ENCODE results near the gene PRMT2.

PRMT2 gene

DNA sequence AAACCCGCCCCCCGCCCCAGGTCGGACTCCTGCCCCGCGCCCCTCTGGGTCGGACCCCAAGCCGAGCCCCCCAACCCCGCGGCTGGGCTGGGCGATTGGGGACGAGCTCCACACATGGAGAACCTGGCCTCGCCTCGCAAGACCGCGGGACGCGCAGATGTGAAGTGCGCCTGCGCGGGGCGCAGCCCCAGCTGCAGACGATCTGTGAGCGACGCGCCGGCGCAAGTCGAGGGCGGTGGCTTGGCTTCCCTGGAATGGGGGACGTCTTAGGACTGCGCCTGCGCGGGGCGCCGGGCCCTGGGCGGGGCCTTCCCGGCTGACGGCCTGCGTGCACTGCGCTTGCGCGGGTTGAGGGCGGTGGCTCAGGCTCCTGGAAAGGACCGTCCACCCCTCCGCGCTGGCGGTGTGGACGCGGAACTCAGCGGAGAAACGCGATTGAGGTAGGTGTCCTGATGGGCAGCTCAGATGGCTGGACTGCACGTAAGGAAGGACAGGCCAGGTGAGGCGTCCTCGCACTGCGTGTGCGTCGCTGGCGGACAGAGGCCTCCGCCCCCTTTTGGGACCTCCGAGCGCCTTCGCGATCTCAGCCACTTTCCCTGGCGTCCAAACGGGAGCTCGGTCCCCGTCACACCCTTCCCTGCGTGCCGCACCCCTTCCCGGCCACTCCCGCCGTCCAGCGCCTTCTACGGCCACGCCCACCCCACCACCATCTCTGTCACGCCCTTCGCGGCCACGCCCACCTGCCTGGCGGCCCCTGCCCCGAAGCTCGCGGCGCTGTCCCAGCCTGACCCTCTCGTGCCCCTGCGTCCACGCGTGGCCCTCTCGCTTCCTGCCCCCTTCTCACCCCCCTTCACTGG lies at the start of gene PRMT2:
PRMT2 (plus strand) TSS at position 351 of the 857 bp plus-strand sequence. CDS start 1,278 bp downstream, outside the sequence.
- peak; percentile 99 for DNase-seq (ENCODE audit: low spot score)

- DNase-seq (ENCODE audit: low spot score), result no peak
Measured at GRCh38 chr21:46594276-46594675, 41.2 kb upstream of the PRMT2 start.

DNA sequence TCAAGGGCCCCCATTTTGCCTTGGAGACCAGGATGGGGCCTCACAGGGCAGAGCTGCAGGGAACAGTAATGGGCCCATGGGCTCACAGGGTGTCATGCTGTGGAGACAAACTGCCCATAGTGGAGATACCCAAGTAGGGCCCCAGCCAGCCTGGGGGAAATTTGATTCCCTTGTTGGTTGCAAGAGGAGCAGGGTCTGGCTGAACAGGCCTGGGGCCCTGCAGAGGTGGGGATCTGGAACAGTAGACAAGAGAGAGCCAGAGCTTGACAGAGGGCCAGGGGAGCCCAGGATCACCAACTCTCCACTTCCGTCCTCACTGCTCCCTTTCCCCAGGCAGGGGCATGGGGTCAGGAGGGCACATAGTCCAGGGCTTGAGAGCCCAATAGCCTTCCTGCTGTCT lies 39.3 kb upstream of the PRMT2 start:
- DNase-seq (ENCODE audit: low spot score), result no peak

- DNase-seq (ENCODE audit: low spot score), result no peak
Measured at GRCh38 chr21:46597031-46597430, 38.4 kb upstream of the PRMT2 start.

DNA sequence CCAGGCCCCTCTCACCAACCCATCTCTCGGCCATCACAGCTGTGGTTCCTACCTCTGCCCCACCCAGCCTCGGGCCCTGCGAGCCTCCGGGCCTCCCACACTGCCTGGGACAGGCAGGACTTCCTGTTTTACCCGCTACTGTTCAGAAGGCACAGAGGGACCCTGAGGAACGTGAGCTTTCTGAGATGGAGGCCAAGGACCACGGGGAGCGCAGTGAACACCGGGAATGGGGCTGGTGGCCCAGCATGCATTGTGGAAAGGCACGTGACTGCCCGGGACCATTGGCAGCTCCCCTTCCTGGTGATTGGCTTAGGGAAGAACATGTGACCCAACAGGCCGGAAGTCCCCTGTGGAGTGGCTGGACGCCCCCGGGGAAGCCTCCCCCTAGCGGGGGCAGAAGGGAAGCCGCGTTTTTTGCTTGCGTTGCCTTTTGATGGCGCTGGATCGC lies 37.6 kb upstream of the PRMT2 start:
- DNase-seq (ENCODE audit: low spot score), result no peak

DNA sequence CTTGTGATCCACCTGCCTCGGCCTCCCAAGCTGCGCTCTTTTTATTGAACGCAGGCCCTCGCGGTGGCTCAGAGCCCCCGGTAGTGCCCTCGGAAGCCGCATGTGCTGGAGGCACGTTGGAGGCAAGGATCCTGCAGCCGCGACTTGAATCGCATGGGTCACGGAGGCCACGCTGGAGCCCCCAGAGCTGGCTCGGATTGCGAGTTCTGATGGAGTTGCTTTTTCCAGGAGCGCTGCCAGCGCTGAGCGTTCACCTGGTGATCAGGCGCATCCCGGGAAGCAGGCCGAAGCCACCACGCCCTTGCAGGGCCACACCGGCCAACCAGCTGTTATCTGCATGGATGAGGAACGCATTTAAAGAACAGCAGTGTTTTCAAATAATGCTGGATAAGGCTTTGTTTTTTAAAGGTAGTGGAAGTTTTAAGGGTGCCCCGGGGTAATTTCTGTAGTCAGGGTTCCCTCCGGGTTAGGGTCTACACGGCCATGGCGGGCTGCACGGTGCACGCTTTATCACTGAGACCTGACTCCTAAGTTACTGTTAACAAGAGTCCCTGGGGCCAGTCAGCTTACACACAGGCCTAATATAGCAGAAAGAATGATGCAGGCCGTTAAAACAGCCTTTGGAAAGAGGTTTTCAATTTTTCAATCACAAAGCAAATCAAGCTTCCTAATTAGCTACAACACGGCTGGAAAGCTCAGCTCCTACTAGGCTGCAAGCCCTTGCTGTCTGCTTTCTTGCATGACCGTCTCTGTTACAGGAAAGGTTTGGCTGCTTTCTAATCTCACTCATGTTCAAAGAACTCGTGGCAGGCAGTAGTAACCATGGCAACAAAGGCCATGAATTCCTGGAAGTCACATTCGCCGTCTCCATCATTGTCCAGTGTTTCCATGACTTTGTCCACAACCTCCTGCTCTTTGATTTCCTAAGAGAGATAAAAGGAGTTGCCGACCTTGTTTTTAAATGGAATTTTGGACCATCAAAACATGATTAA lies 36.6 kb upstream of the PRMT2 start:
- DNase-seq (ENCODE audit: low spot score), result peak; percentile 95

- no peak for DNase-seq (ENCODE audit: low spot score)
Measured at GRCh38 chr21:46600305-46600704, 35.2 kb upstream of the PRMT2 start.

DNA sequence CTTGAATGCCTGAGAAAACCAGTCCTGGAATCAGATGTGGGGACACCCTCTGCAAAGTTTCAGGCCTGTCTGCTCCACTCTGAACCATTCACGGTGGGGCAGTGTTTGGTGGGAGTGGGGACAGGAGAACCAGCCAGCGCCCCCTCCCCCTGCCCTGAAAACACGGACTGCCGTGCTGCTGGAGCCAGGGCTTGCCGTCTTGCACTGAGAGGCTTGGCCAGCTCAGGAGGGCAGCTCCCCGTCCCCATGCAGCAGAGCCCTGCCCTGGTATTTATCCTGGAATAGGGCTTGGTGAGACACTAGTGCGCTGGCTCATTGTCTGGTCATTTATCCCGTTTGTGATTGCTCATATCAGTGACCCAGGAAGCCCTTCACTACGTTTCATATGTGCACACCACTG lies 34.5 kb upstream of the PRMT2 start:
- DNase-seq (ENCODE audit: low spot score), result no peak

GRCh38 chr21:46603228-46603627 lies 32.2 kb upstream of the PRMT2 start:
- DNase-seq (ENCODE audit: low spot score), result no peak

DNA sequence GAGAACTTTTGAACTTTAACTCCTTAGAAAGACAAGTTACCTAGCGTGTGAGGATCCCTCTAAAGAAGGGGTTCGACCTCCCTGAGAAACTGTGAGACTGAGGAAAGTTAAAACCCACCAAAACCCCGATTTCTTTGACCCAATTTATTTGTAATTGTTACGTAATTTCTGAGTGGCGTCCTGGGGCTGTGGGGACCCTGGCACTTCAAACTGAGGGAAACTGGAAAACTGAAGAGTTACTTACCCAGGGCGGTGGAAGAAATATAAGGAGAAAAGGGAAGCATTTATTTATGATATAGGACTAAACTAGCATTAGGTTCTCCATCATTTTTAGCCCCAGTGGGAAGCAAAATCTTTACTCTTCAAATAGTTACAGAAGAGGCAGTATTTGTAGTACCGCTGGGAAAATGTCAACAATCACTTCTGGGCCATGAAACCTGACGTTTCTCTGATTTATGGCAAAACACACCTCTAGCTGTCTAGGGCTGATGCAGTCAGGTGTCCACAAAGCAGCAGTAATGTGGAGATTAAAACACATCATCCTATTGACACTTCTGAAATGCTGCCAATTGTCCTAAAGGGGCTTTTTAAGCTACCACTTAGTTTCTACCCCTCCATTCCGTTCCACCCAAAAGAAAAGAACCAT lies 31.0 kb upstream of the PRMT2 start:
- DNase-seq (ENCODE audit: low spot score), result no peak

DNA sequence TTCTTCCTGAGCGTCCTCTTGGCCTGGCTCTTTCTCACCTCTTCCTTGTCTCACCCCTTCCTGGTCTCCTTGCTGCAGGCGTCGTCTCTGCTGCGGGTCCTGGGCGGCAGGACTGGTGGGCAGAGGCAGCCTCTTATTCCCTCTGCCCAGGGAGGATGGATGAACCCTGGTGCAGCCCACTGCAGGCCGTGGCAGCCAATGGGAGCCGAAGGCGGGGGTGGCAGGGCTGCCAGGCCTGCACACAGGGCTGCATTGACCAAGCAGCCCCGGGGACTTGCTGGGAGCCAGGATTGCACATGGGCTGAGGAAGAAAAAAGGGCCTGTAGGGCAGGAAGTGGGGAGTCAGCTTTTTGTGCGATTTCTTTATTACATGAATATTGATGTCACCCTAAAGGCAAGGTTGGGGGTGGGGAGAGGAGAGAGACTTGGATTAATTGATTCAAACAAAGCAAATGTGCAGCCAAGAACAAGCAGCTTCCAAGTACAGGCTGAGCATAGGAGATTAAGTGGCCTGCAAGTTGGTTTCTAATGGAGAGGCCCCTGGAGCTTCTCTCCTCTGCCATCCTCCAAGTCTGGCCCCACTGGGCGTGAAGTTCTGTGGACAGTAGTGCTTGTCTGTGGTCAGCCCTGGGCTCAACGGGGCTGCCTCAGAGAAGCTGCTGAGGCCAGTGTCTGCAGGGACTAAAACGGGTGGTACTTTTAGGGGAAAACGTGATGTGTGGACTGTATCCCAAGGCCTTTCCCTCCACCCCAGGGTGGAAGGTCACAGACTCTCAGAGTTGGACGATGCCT lies 30.3 kb upstream of the PRMT2 start, which contains the start of gene S100B:
S100B (minus strand) TSS at position 108 of the 792 bp plus-strand sequence. CDS start 2,667 bp downstream, outside the sequence.
- DNase-seq (ENCODE audit: low spot score), result no peak

DNA sequence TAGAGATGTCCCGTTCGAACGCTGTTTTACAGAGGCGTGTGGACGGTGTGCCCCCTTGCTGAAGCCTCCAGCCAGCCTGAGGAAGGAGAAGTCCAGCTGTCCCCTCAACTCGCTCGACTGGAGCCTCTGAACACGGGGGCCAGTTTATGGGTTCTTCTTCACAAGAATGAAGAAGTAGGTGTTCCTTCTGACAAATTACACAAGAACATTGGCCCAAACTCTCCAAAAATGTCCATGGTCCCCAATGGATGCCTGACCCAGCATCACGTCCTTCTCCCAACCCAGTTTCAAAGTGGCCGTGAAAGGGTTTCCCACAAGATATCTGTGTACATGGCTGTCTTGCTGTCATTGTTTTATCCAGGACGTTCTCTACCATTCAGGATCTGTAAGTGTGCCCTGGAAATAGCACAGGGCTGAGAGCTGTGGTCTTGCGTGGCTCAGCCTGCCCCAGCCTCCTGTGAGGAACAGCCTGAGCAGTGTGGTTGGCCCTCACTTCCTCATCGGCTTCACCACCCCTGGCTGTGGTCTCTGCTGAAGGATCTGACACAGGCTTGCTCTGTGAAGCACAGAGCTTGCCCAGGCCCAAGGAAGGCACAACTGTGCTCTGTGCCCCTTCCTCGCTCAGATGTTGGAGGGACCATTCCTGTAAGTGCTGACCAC lies 29.6 kb upstream of the PRMT2 start:
- DNase-seq (ENCODE audit: low spot score), result no peak

DNA sequence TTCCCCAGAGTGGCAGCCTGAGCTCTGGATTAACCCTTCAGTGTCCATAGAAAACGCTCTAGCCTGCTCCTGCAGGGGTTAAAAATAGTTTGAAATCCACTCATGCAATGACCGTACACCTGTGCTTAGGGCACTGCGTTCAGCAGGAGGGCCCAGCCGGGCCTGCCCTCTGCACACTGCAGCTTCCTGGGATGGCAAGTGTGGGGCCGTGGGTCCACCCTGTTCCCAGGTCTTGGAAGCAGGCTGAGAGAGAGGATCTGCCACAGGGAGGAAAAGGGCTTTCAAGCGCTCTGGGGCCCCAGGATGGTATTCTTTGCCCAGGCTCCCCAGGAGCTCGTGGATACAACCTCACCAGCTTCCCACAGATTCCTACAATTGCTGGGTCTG lies 29.1 kb upstream of the PRMT2 start:
- DNase-seq (ENCODE audit: low spot score), result no peak

DNA sequence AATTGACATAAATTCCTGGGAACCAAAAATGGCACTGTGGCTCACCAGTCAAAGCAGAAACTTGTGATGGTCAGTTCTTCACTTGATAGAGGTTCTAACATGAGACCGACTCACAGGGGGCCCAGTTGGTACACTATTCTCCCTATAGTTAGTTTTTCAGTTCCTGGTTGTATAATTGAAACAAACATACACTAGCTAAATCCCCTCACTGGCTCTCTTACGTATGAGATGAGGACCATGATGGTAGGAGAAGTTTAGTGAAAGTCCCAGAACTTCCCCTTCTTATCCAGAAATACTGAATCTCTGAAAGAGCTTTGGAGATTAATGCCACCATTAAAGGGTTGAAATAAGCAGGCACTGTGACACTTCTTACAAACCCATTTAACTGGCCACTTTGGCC lies 27.8 kb upstream of the PRMT2 start:
- no peak for DNase-seq (ENCODE audit: low spot score)

DNA sequence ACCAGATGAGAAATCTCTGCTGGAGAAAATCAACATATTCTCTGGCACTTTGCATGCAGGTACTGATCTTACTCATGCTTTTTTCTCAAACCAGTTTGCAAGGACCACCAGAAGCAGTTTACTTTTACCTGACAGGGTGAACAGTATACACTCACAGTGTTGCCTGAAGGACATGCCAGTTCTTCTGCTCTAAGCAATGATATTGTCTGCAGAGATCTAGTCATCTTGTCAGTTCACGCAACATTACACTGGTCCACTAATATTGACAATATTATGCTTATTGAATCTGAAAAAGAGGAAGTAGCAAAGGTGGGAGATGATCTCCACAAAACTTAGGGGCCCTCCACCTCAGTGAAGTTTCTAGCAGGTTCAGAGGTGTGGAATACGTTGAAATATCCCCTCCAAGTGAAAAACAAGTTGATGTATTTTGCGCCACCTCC lies 26.8 kb upstream of the PRMT2 start:
- no peak for DNase-seq (ENCODE audit: low spot score)

- no peak for DNase-seq (ENCODE audit: low spot score)
Measured at GRCh38 chr21:46610018-46610701, 25.3 kb upstream of the PRMT2 start.

GRCh38 chr21:46613391-46613790 lies 22.1 kb upstream of the PRMT2 start:
- no peak for DNase-seq (ENCODE audit: low spot score)

DNA sequence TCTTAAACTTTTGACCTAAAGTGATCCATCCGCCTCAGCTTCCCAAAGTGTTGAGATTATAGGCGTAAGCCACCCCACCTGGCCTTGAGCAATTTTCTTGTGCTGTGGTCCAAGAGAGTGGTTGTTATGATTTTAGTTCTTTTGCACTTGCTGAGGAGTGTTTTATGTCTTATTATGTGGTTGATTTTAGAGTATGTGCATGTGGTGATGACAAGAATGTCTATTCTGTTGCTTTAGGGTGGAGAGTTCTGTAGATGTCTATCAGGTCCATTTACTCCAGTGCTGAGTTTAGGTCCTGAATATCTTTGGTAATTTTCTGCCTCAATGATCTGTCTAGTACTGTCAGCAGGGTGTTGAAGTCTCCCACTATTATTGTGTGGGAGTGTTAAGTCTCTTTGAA lies 19.4 kb upstream of the PRMT2 start:
- DNase-seq (ENCODE audit: low spot score), result no peak

- no peak for DNase-seq (ENCODE audit: low spot score)
Measured at GRCh38 chr21:46616656-46617055, 18.8 kb upstream of the PRMT2 start.

Measured in kidney capillary endothelial cell (primary cell).